WTC11 (cell line): Measurements from ENCODE around the gene PRRT4. TPM values are rescaled to one million over a fixed set of nuclear protein-coding genes. Genes with fewer than 3 reads are reported as not detected.

Source experiments
- ATAC-seq: fragments of 200-7000 bp; cut with Tn5 transposase; 2 replicates; pipeline ENCODE4 v1.10.0; 2021; ENCODE audit warnings: mild to moderate bottlenecking, moderate library complexity
- CTCF ChIA-PET: fragments of 300-600 bp; sonication (Branson Sonifier 250); formaldehyde crosslinking; loops from one replicate; lab custom pipeline; 2021; ENCODE audit warnings: antibody characterized with exemption; lab: Charles Lee
- POLR2A ChIA-PET: fragments of 350-600 bp; sonication (Branson Sonifier 250); formaldehyde crosslinking; loops from one replicate; lab custom pipeline; 2021; ENCODE audit warnings: antibody characterized with exemption; lab: Charles Lee
- DNase-seq: peaks from one replicate; pipeline ENCODE4 v3.0.0; 2021; ENCODE audit warnings: low spot score
- H3K27ac Mint-ChIP-seq: 2 replicates; pipeline ENCODE4 v1.8.0; 2021; ENCODE audit warnings: mixed read lengths
- H3K27me3 Mint-ChIP-seq: 2 replicates; pipeline ENCODE4 v1.8.0; 2021; ENCODE audit warnings: low read depth, mild to moderate bottlenecking, moderate library complexity, mixed read lengths
- H3K36me3 Mint-ChIP-seq: 2 replicates; pipeline ENCODE4 v1.8.0; 2021; ENCODE audit warnings: mixed read lengths
- H3K4me1 Mint-ChIP-seq: 2 replicates; pipeline ENCODE4 v1.8.0; 2022; ENCODE audit warnings: mixed read lengths
- H3K4me3 Mint-ChIP-seq: 2 replicates; pipeline ENCODE4 v1.8.0; 2021; ENCODE audit warnings: mild to moderate bottlenecking, moderate library complexity, mixed read lengths
- H3K9me3 Mint-ChIP-seq: 2 replicates; pipeline ENCODE4 v1.8.0; 2021; ENCODE audit warnings: mixed read lengths
- CREB1 ChIP-seq: sonication (generic); formaldehyde crosslinking; IDR thresholded peaks from 2 replicates; pipeline ENCODE4 v1.8.0; 2023; ENCODE audit warnings: mild to moderate bottlenecking, missing genetic modification reagents
- ESRRA ChIP-seq: sonication (generic); formaldehyde crosslinking; IDR thresholded peaks from 2 replicates; pipeline ENCODE4 v1.8.1; 2022; ENCODE audit warnings: mild to moderate bottlenecking, missing genetic modification reagents, borderline replicate concordance
- FOXK1 ChIP-seq: sonication (generic); formaldehyde crosslinking; IDR thresholded peaks from 2 replicates; pipeline ENCODE4 v1.8.0; 2022; ENCODE audit warnings: mild to moderate bottlenecking, moderate library complexity, missing genetic modification reagents
- GTF2I ChIP-seq: fragments of 250-450 bp; sonication (Bioruptor Pico); conservative IDR thresholded peaks from 2 replicates; pipeline ENCODE4 v1.4.0; 2021; ENCODE audit warnings: mild to moderate bottlenecking
- HMGA2 ChIP-seq: fragments of 250-450 bp; sonication (Bioruptor Pico); IDR thresholded peaks from 2 replicates; pipeline ENCODE4 v1.4.0; 2021; ENCODE audit warnings: mild to moderate bottlenecking, moderate library complexity
- JAZF1 ChIP-seq: fragments of 250-450 bp; sonication (Bioruptor Pico); IDR thresholded peaks from 2 replicates; pipeline ENCODE4 v1.9.0; 2021; ENCODE audit warnings: moderate library complexity, mild to moderate bottlenecking, inconsistent platforms
- MXD4 ChIP-seq: fragments of 250-450 bp; sonication (Bioruptor Pico); IDR thresholded peaks from 2 replicates; pipeline ENCODE4 v1.8.0; 2021; ENCODE audit warnings: mild to moderate bottlenecking, moderate library complexity, borderline replicate concordance
- NFATC4 ChIP-seq: fragments of 250-450 bp; sonication (Bioruptor Pico); IDR thresholded peaks from 2 replicates; pipeline ENCODE4 v1.9.0; 2021; ENCODE audit warnings: mild to moderate bottlenecking
- NR1H2 ChIP-seq: sonication (generic); formaldehyde crosslinking; IDR thresholded peaks from 2 replicates; pipeline ENCODE4 v1.9.0; 2021; ENCODE audit warnings: mild to moderate bottlenecking, moderate library complexity, missing genetic modification reagents
- NR3C1 ChIP-seq: sonication (generic); formaldehyde crosslinking; conservative IDR thresholded peaks from 2 replicates; pipeline ENCODE4 v1.8.1; 2023; ENCODE audit warnings: low read depth, mild to moderate bottlenecking, missing genetic modification reagents
- PRRX2 ChIP-seq: fragments of 250-450 bp; sonication (Bioruptor Pico); IDR thresholded peaks from 2 replicates; pipeline ENCODE4 v1.8.0; 2021; ENCODE audit warnings: mild to moderate bottlenecking
- SMAD3 ChIP-seq: sonication (generic); formaldehyde crosslinking; IDR thresholded peaks from 2 replicates; pipeline ENCODE4 v1.8.0; 2022; ENCODE audit warnings: missing genetic modification reagents, mild to moderate bottlenecking, borderline replicate concordance
- TCF7 ChIP-seq: sonication (generic); formaldehyde crosslinking; IDR thresholded peaks from 2 replicates; pipeline ENCODE4 v1.8.0; 2022; ENCODE audit warnings: mild to moderate bottlenecking, low read depth, missing genetic modification reagents, moderate library complexity
- TEAD4 ChIP-seq: sonication (generic); formaldehyde crosslinking; IDR thresholded peaks from 2 replicates; pipeline ENCODE4 v1.8.0; 2022; ENCODE audit warnings: mild to moderate bottlenecking, missing genetic modification reagents
- ZNF423 ChIP-seq: fragments of 250-450 bp; sonication (Bioruptor Pico); IDR thresholded peaks from 2 replicates; pipeline ENCODE4 v2.1.2; 2022; ENCODE audit warnings: mild to moderate bottlenecking, moderate library complexity
- total RNA-seq: library from RNA; stranded (reverse); gene quantifications from 3 replicates; pipeline ENCODE4 v1.2.3, GENCODE V29; 2021
- TF ChIP-seq, protein P1 (sequence below): sonication (generic); formaldehyde crosslinking; IDR thresholded peaks from 2 replicates; pipeline ENCODE4 v1.8.1; 2022; ENCODE audit warnings: mild to moderate bottlenecking, missing genetic modification reagents, moderate library complexity, borderline replicate concordance
- TF ChIP-seq, protein P2 (sequence below): fragments of 250-450 bp; sonication (Bioruptor Pico); IDR thresholded peaks from 2 replicates; pipeline ENCODE4 v1.9.0; 2021; ENCODE audit warnings: mild to moderate bottlenecking, borderline replicate concordance
- TF ChIP-seq, protein P3 (sequence below): sonication (generic); formaldehyde crosslinking; IDR thresholded peaks from 2 replicates; pipeline ENCODE4 v1.8.0; 2023; ENCODE audit warnings: missing genetic modification reagents, mild to moderate bottlenecking, borderline replicate concordance
- TF ChIP-seq, protein P4 (sequence below): sonication (generic); formaldehyde crosslinking; IDR thresholded peaks from 2 replicates; pipeline ENCODE4 v1.8.0; 2022; ENCODE audit warnings: mild to moderate bottlenecking, missing genetic modification reagents
- TF ChIP-seq, protein P5 (sequence below): sonication (generic); formaldehyde crosslinking; IDR thresholded peaks from 2 replicates; pipeline ENCODE4 v1.8.0; 2022; ENCODE audit warnings: mild to moderate bottlenecking, missing genetic modification reagents

Gene PRRT4
- total RNA-seq, 1 experiment from 2014 or later = 1.2 TPM

DNA sequence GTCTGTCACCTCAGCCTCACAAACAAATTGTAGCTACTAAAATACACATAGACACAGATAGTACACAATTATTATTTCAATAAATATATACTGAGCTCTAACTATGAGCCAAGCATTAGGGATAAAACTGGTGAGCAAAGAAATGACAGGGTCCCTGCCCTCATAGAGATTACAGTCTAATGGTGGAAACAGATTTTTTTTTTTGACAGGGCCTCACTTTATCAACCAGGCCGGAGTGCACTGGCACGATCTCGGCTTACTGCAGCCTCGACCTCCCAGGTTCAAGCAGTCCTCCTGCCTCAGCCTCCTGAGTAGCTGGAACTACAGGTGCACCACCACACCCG, 17.1 kb downstream of the PRRT4 start (continued):
- TF ChIP-seq TCF7 (CRISPR knock-in tag) = no peak
- TF ChIP-seq, protein P1, sequence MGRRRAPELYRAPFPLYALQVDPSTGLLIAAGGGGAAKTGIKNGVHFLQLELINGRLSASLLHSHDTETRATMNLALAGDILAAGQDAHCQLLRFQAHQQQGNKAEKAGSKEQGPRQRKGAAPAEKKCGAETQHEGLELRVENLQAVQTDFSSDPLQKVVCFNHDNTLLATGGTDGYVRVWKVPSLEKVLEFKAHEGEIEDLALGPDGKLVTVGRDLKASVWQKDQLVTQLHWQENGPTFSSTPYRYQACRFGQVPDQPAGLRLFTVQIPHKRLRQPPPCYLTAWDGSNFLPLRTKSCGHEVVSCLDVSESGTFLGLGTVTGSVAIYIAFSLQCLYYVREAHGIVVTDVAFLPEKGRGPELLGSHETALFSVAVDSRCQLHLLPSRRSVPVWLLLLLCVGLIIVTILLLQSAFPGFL (CRISPR knock-in tag) = no peak
- TF ChIP-seq TEAD4 (CRISPR knock-in tag) = no peak
- TF ChIP-seq, protein P2, sequence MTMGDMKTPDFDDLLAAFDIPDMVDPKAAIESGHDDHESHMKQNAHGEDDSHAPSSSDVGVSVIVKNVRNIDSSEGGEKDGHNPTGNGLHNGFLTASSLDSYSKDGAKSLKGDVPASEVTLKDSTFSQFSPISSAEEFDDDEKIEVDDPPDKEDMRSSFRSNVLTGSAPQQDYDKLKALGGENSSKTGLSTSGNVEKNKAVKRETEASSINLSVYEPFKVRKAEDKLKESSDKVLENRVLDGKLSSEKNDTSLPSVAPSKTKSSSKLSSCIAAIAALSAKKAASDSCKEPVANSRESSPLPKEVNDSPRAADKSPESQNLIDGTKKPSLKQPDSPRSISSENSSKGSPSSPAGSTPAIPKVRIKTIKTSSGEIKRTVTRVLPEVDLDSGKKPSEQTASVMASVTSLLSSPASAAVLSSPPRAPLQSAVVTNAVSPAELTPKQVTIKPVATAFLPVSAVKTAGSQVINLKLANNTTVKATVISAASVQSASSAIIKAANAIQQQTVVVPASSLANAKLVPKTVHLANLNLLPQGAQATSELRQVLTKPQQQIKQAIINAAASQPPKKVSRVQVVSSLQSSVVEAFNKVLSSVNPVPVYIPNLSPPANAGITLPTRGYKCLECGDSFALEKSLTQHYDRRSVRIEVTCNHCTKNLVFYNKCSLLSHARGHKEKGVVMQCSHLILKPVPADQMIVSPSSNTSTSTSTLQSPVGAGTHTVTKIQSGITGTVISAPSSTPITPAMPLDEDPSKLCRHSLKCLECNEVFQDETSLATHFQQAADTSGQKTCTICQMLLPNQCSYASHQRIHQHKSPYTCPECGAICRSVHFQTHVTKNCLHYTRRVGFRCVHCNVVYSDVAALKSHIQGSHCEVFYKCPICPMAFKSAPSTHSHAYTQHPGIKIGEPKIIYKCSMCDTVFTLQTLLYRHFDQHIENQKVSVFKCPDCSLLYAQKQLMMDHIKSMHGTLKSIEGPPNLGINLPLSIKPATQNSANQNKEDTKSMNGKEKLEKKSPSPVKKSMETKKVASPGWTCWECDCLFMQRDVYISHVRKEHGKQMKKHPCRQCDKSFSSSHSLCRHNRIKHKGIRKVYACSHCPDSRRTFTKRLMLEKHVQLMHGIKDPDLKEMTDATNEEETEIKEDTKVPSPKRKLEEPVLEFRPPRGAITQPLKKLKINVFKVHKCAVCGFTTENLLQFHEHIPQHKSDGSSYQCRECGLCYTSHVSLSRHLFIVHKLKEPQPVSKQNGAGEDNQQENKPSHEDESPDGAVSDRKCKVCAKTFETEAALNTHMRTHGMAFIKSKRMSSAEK (CRISPR knock-in tag) = no peak
- no peak for TF ChIP-seq NFATC4
- TF ChIP-seq PRRX2 (CRISPR knock-in tag) = no peak
- TF ChIP-seq, protein P3, sequence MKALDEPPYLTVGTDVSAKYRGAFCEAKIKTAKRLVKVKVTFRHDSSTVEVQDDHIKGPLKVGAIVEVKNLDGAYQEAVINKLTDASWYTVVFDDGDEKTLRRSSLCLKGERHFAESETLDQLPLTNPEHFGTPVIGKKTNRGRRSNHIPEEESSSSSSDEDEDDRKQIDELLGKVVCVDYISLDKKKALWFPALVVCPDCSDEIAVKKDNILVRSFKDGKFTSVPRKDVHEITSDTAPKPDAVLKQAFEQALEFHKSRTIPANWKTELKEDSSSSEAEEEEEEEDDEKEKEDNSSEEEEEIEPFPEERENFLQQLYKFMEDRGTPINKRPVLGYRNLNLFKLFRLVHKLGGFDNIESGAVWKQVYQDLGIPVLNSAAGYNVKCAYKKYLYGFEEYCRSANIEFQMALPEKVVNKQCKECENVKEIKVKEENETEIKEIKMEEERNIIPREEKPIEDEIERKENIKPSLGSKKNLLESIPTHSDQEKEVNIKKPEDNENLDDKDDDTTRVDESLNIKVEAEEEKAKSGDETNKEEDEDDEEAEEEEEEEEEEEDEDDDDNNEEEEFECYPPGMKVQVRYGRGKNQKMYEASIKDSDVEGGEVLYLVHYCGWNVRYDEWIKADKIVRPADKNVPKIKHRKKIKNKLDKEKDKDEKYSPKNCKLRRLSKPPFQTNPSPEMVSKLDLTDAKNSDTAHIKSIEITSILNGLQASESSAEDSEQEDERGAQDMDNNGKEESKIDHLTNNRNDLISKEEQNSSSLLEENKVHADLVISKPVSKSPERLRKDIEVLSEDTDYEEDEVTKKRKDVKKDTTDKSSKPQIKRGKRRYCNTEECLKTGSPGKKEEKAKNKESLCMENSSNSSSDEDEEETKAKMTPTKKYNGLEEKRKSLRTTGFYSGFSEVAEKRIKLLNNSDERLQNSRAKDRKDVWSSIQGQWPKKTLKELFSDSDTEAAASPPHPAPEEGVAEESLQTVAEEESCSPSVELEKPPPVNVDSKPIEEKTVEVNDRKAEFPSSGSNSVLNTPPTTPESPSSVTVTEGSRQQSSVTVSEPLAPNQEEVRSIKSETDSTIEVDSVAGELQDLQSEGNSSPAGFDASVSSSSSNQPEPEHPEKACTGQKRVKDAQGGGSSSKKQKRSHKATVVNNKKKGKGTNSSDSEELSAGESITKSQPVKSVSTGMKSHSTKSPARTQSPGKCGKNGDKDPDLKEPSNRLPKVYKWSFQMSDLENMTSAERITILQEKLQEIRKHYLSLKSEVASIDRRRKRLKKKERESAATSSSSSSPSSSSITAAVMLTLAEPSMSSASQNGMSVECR (CRISPR knock-in tag) = no peak
- no peak for TF ChIP-seq CREB1 (CRISPR knock-in tag)
- TF ChIP-seq MXD4 = no peak
- TF ChIP-seq JAZF1 (CRISPR knock-in tag) = no peak
- no peak for TF ChIP-seq GTF2I (CRISPR knock-in tag)

DNA sequence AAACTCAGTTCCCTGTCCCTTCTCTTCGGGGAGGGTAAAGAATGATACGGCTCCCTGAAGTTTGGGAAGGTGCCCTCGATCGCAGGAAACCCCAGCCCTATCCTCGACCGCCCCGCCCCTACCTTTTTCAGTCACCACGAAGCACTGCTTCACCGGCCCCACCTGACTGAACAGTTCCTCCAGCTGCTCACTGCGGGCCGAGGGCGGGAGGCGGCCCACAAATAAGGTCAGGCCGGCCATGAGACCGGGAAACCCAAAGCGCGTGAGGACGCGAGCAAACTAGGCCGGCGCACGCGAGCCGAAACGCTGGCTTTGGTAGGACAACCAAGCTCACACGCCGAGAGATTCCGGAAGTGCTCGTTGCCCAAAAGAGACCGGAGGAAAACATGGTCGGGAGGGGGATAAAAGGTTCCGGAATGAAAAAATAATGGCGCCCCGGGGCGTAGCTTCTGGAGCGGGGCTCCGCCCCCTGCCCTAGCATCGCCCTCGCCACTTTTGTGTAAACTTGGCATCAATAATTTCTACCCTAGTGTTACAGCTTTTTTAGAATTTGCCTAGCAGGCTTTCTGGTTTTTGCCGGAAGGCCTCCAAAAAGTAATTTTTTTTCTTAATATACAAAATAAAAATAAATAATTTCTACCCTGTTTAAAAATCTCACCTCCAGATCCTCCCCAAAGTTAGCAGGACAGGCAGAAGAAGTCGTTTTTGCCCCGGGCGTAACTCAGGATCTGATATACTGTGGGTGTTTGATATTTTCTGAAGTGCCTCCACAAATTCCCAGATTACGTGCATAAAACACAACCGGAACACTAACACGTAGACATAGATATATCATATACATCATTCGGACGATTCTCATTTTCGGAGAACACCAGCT, 17.7 kb downstream of the PRRT4 start, which contains the start of gene RBM28:
Gene RBM28 (minus strand): TSS at position 355 of the 877 bp plus-strand sequence. CDS start 115 bp downstream, at position 240.
- DNase-seq (peak; percentile 81), ATAC-seq (peak; percentile 92)
- peak within 1 kb of the TSS; percentile 91 for H3K27ac Mint-ChIP-seq
- ChIA-PET POLR2A (interaction anchor here (1.0 kb wide), 1 partner anchor 78 kb away, joined by 3 read pairs; no protein-coding TSS in a partner anchor), CTCF (interaction anchor here (0.6 to 5.3 kb wide), 10 partner anchors 12 to 116 kb away, joined by 3 to 138 read pairs (median 4); no protein-coding TSS in a partner anchor)
- peak within 1 kb of the TSS; percentile 91 for H3K4me3 Mint-ChIP-seq
- H3K36me3 Mint-ChIP-seq = peaks cover 5% of the 10 kb centered on the region
- peaks cover 11% of the 10 kb centered on the region for H3K4me1 Mint-ChIP-seq
- H3K9me3 Mint-ChIP-seq = no peaks in the 10 kb centered on the region
- peaks cover 20% of the 10 kb centered on the region for H3K27me3 Mint-ChIP-seq
- TF ChIP-seq ESRRA (CRISPR knock-in tag) (0 out of 2 replicates have a peak, but pooled peaks have one; percentile 39), TCF7 (CRISPR knock-in tag) (0 out of 2 replicates have a peak, but pooled peaks have one; percentile 35), HMGA2 (CRISPR knock-in tag) (no peak), NR1H2 (CRISPR knock-in tag) (no peak), ZNF423 (CRISPR knock-in tag) (peak; percentile 47; the same call in 1 of the 2 replicates), FOXK1 (CRISPR knock-in tag) (peak; percentile 84), NR3C1 (CRISPR knock-in tag) (no peak), SMAD3 (0 out of 2 replicates have a peak, but pooled peaks have one; percentile 57)
- TF ChIP-seq, protein P1 (CRISPR knock-in tag) = peak; percentile 94; the same call in 1 of the 2 replicates
- TF ChIP-seq, protein P4, sequence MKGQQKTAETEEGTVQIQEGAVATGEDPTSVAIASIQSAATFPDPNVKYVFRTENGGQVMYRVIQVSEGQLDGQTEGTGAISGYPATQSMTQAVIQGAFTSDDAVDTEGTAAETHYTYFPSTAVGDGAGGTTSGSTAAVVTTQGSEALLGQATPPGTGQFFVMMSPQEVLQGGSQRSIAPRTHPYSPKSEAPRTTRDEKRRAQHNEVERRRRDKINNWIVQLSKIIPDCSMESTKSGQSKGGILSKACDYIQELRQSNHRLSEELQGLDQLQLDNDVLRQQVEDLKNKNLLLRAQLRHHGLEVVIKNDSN (CRISPR knock-in tag) = peak; percentile 66; the same call in 1 of the 2 replicates
- TF ChIP-seq, protein P5, sequence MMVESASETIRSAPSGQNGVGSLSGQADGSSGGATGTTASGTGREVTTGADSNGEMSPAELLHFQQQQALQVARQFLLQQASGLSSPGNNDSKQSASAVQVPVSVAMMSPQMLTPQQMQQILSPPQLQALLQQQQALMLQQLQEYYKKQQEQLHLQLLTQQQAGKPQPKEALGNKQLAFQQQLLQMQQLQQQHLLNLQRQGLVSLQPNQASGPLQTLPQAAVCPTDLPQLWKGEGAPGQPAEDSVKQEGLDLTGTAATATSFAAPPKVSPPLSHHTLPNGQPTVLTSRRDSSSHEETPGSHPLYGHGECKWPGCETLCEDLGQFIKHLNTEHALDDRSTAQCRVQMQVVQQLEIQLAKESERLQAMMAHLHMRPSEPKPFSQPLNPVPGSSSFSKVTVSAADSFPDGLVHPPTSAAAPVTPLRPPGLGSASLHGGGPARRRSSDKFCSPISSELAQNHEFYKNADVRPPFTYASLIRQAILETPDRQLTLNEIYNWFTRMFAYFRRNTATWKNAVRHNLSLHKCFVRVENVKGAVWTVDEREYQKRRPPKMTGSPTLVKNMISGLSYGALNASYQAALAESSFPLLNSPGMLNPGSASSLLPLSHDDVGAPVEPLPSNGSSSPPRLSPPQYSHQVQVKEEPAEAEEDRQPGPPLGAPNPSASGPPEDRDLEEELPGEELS (CRISPR knock-in tag) = peak; percentile 82
